ENCODE data around the gene CDH22.

- TF ChIP-seq CTCF (conservative IDR thresholded peaks at IDR 0.05 in 1 of 2, IDR thresholded peaks at IDR 0.05 in 1 of 2; ENCODE audit: low read depth in 1 of 2, low read length in 2 of 2) (no peak), EZH2 (IDR thresholded peaks at IDR 0.05; ENCODE audit: low read length, missing control alignments) (no peak)
Observed at GRCh38 chr20:46144432-46145025, 163.8 kb downstream of the CDH22 start.
